Hepatocyte (in vitro differentiated cells): ENCODE results near the gene CATSPERD.

Source experiments
- EZH2 ChIP-seq: fragments of 200-600 bp; sonication (generic); IDR thresholded peaks from 2 replicates; pipeline ENCODE4 v1.6.1; 2016; ENCODE audit warnings: antibody characterized with exemption, mild to moderate bottlenecking, borderline replicate concordance
- EZH2phosphoT487 ChIP-seq: fragments of 200-600 bp; sonication (generic); IDR thresholded peaks from one replicate; pipeline ENCODE4 v1.6.1; 2018; ENCODE audit warnings: antibody characterized with exemption, mild to moderate bottlenecking, low read depth, moderate library complexity; ENCODE audit not compliant: unreplicated experiment, severe bottlenecking
- TF ChIP-seq, protein P1 (sequence below): fragments of 200-600 bp; sonication (generic); IDR thresholded peaks from 2 replicates; pipeline ENCODE4 v1.5.1; 2016; ENCODE audit warnings: antibody characterized with exemption, mild to moderate bottlenecking; ENCODE audit not compliant: poor library complexity

- TF ChIP-seq, protein P1, sequence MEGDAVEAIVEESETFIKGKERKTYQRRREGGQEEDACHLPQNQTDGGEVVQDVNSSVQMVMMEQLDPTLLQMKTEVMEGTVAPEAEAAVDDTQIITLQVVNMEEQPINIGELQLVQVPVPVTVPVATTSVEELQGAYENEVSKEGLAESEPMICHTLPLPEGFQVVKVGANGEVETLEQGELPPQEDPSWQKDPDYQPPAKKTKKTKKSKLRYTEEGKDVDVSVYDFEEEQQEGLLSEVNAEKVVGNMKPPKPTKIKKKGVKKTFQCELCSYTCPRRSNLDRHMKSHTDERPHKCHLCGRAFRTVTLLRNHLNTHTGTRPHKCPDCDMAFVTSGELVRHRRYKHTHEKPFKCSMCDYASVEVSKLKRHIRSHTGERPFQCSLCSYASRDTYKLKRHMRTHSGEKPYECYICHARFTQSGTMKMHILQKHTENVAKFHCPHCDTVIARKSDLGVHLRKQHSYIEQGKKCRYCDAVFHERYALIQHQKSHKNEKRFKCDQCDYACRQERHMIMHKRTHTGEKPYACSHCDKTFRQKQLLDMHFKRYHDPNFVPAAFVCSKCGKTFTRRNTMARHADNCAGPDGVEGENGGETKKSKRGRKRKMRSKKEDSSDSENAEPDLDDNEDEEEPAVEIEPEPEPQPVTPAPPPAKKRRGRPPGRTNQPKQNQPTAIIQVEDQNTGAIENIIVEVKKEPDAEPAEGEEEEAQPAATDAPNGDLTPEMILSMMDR, result no peak
- no peak for TF ChIP-seq EZH2phosphoT487
- no peak for TF ChIP-seq EZH2
Measured at GRCh38 chr19:5682107-5682482, 38.3 kb upstream of the CATSPERD start.
